ENCODE results near the gene GPRIN2. TPM values are rescaled to one million over a fixed set of nuclear protein-coding genes. Genes with fewer than 3 reads are reported as not detected.

Gene GPRIN2
- total and polyA plus RNA-seq, 4 donors, result 0.09 to 1.3 (median 0.15) TPM; not detected in 1

GRCh38 chr10:46550076-46550790 lies 6.2 kb downstream of the GPRIN2 start (continued):
- TF ChIP-seq HNF4G (IDR thresholded peaks at IDR 0.05) (no peak), RAD21 (IDR thresholded peaks at IDR 0.05) (no peak), ATF3 (IDR thresholded peaks at IDR 0.05) (no peak)

- Histone ChIP-seq H3K27me3 (ENCODE audit: control insufficient read depth in 4 of 4, insufficient read depth in 4 of 4, low read length in 3 of 4) (no peaks in the 10 kb centered on the region), H3K27ac (ENCODE audit: low read depth in 1 of 2, low read length in 2 of 2) (no peak overlapping the region), H3K9ac (ENCODE audit: low read depth in 1 of 2, low read length in 2 of 2) (no peak overlapping the region), H3K9me3 (ENCODE audit: control insufficient read depth in 4 of 4, low read length in 3 of 4) (no peaks in the 10 kb centered on the region), H3K36me3 (ENCODE audit: control insufficient read depth in 4 of 4, insufficient read depth in 3 of 4, low read depth in 1 of 4, low read length in 3 of 4) (no peaks in the 10 kb centered on the region), H3K4me3 (ENCODE audit: low read depth in 1 of 3, low read length in 3 of 3) (no peak overlapping the region), H3K4me1 (ENCODE audit: control insufficient read depth in 4 of 4, insufficient read depth in 4 of 4, low read length in 3 of 4) (no peaks in the 10 kb centered on the region)
- 87% methylated on average over 31 of the region's 31 CpGs for WGBS
- DNase-seq (ENCODE audit: low spot score), result no peak
- no peak for TF ChIP-seq TAF1 (conservative IDR thresholded peaks at IDR 0.05)
- TF ChIP-seq ZBTB33 (IDR thresholded peaks at IDR 0.05), result no peak
- no peak for TF ChIP-seq SP1 (IDR thresholded peaks at IDR 0.05)
- TF ChIP-seq RXRA (IDR thresholded peaks at IDR 0.05), result no peak
- no peak for TF ChIP-seq FOXA1 (IDR thresholded peaks at IDR 0.05)
- TF ChIP-seq JUND (IDR thresholded peaks at IDR 0.05), result no peak
- TF ChIP-seq ATF3 (IDR thresholded peaks at IDR 0.05), result no peak
- no peak for TF ChIP-seq YY1 (IDR thresholded peaks at IDR 0.05)
- TF ChIP-seq CTCF (IDR thresholded peaks at IDR 0.05; ENCODE audit: low read depth, low read length, missing input control), result no peak
- TF ChIP-seq EGR1 (IDR thresholded peaks at IDR 0.05; ENCODE audit: low read depth in 2 of 2), result no peak
- TF ChIP-seq REST (IDR thresholded peaks at IDR 0.05), result no peak
- TF ChIP-seq HNF4G (IDR thresholded peaks at IDR 0.05), result no peak
- no peak for TF ChIP-seq RAD21 (IDR thresholded peaks at IDR 0.05)
- TF ChIP-seq GABPA (IDR thresholded peaks at IDR 0.05 in 1 of 2, conservative IDR thresholded peaks at IDR 0.05 in 1 of 2), result no peak
- TF ChIP-seq FOXA2 (IDR thresholded peaks at IDR 0.05), result no peak
- no peak for TF ChIP-seq HNF4A (conservative IDR thresholded peaks at IDR 0.05)
- TF ChIP-seq MAX (IDR thresholded peaks at IDR 0.05), result no peak
Measured at GRCh38 chr10:46549171-46550075, 7.0 kb downstream of the GPRIN2 start.

All from liver (tissue), 9 donors.